Activated CD8-positive, alpha-beta memory T cell treated with anti-CD3 and anti-CD28 coated beads for 1 hour (primary cell): ENCODE measurements around the gene MCTP1.

ENCODE experiments used
- DNase-seq, 2 donors: peaks; one replicate each; pipeline ENCODE4 v3.0.0-alpha.2; 2020; ENCODE audit warnings: low read depth in 1 of 2; ENCODE audit errors: extremely low read depth in 1 of 2

Gene MCTP1

GRCh38 chr5:95124731-95125130, 160.2 kb downstream of the MCTP1 start:
- DNase-seq = no peak

DNA sequence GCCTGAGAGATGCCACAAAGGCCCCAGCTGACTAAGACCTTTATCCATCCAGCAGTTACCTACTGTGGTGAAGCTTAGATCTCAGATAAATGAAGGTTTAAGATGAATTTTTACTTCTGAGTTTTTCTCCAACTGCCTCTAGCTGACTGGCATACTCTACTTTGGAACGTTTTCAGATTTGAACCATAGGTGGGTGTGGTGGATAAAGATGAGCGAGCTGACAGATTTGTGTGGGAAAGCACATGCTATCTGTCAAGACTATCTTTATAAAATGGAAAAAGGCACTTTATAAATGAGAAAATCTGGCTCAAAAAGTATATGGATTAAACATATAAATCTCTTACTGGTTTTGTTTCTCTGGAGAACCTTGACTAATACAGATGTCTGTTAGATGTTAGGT, 160.8 kb downstream of the MCTP1 start:
- no peak for DNase-seq

DNA sequence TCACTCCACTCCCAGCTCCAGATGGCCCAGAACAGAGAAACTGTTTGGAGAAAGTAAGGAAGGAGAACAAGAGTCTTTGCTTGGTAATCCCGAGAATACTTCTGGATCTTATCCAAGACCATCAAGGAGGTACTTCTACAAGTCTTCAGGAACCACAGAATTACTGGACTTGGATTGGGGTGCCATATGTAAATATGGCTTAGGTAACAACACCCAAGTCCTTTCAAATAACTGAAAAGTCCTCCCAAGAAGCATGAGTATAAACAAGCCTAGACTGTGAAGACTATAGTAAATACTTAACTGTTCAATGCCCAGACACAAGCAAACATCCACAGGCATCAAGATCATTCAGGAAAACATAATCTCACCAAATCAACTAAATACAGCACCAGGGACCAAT, 170.0 kb downstream of the MCTP1 start:
- no peak for DNase-seq

DNA sequence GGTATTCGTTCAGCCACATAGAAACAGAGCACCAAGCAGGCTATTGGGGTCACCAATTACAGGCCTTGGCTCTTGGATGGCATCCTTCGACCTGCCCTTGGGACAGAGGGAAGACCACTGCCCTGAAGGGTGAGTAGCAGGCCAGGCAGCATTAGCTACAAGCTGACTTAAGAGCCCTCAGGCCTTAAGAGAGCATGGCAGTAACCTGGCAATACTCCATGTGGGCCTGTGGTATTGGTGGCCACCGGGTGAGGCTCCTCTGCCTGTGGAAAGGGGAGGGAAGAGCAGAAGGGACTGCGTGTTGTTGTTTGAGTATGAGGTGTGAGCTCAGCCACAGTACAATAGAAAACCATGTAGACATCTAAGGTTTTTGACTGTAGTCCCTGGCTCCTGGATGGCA, 170.6 kb downstream of the MCTP1 start:
- no peak for DNase-seq

- DNase-seq = no peak
Measured at GRCh38 chr5:95113489-95113888, 171.4 kb downstream of the MCTP1 start.

- DNase-seq = no peak
Measured at GRCh38 chr5:95111141-95111540, 173.8 kb downstream of the MCTP1 start.

- DNase-seq = no peak
Measured at GRCh38 chr5:95110118-95110517, 174.8 kb downstream of the MCTP1 start.

DNA sequence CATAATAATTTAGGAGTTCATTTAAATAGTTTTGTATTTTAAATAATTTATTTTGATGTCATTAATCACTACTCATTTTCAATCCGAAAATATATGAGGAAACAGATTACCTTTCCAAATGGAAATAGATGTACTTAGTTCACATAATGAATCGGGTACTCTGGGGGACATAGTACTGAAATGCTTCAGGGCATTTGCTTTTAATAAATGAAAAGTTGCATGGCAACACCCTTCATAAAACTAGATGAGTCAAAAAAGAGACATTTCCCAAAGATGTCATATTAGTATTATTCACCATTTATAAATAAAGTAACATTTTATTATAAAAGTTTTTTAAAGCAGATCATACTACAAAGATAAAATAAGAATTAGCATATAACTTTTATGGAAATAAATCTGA, 177.8 kb downstream of the MCTP1 start:
- DNase-seq = no peak

DNA sequence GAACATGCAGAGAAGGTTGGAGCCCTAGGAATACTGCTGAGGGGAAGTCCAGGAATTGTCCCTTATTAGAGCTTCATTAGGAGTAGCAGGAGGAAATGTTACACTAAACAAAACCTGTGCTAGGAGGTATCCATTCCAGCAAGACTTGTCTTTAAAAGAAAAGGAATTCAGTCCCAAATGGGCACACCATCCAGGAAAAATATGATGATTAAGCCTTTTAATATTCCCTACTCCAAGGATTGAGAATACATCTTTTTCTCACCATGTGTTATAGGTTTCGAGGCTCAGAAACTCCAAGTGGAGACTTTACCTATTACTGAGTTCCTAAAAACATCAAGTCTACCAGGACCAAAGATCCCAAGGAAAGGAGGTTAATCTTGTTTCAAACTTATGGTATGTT, 179.3 kb downstream of the MCTP1 start:
- DNase-seq = no peak

DNA sequence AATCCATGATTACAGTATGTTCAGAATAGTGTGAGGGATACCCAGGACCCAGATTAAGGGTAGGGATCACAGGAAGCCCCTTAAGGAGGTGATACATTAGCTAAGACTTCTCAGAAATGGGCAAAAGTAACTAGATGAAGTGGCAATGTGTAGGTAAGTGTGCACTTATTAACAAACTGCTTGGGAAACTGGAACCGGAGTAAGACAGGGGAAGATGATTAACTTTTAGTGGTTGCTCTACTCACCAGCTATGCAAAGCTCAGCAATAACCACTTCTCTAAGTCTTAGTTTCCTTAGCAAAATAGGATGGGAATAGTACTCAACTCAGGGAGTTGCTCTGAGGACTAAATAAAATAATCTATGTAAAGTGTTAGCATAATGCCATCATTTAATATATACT, 182.2 kb downstream of the MCTP1 start:
- no peak for DNase-seq

DNA sequence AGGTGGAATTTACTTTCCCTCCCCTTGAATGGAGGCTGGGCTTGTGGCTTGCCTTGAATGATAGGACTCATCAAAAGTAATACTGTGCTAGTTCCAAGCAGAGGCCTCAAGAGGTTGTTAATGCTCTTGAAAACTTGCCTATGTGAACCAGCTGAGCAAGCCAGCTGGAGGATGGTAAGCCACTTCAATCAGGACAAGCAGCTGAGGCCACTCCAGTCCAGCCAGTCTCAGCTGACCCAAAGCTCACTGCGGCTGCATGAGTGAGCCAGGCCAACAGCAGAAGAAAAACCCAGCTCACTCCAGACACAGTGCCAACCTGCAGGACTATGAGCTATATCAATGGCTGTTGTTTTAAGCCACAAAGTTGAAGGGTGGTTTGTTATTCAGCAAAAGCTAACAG, 182.8 kb downstream of the MCTP1 start:
- DNase-seq = no peak

GRCh38 chr5:95100551-95100950, 184.3 kb downstream of the MCTP1 start:
- no peak for DNase-seq

- DNase-seq = no peak
Measured at GRCh38 chr5:95098012-95098411, 186.9 kb downstream of the MCTP1 start.

DNA sequence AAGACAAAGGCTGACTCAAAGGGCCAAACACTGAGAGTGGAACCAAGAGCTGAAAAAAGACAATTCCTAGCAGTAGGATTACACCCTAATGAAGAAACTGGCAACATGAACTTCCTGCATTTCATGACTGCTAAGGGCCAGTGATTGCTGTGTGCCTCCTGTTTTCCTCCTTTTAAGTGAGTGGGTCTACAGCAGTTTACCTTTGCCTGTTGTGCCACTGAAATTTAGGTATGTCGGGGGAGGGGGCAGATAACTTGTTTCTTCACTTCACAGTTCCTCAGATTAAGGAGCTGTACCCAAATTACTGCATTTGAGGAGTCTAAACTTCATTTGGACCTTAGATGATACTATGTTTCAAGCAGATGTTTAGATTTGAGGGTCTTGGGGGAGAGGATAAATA, 191.7 kb downstream of the MCTP1 start:
- DNase-seq = no peak

DNA sequence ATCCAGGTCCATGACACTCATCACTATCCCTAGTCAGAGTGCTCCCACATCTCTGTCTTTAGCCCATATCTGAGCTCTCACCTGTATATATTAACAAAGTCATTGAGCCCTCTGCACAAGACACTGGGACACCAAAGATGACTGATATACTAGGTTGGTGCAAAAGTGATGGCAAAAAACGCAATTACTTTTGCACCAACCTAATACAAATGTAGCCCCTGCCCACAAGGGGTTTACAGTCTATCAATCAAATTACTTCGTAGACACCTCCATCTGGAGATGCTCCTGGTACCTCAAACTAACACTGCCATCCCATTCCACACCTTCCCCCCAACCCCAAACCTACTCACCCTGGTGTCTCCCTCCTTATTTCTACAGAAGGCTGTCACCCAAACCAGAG, 194.1 kb downstream of the MCTP1 start:
- DNase-seq = no peak

- DNase-seq = no peak
Measured at GRCh38 chr5:95087816-95088317, 197.0 kb downstream of the MCTP1 start.

DNA sequence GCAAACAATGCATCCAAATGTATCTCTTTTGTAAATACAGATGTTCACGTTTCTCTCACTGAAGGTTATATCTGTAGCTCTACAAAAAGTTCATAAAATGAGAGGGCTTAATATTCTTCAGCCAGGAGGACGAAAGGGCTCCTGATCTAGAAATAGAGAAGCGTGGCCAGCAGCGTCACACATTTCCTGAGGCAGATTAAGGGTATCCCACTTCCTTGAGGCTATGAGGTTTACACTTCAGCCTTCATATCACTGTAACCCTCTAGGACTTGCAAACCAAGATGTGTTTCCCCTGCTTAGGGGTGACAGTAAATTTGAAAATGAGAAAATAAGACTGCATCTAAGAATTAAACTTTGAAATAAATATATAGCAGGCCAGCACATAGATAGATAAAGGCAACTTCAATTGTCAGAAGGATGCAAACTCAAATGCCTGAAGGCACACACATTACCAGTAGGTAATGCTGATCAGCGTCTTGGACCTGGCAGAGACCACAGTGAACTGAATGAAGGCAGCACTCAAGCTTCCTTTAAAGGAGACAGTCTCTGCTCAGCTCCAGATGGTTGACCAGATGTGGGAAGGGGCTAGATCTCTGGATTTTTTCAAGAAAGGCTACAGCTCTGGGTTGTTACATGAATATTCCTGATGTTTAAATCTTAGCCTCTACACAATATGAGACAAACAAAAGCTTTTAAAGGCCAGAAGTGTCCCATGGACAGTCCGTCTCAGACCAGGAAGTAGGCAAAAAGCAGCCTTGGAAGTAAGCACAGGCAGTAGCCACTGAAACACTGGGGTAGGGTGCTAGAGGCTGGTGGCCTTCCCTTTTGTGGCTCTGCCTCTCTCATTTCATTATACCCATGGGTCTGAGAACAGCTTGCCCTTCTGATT, 197.7 kb downstream of the MCTP1 start:
- no peak for DNase-seq

DNA sequence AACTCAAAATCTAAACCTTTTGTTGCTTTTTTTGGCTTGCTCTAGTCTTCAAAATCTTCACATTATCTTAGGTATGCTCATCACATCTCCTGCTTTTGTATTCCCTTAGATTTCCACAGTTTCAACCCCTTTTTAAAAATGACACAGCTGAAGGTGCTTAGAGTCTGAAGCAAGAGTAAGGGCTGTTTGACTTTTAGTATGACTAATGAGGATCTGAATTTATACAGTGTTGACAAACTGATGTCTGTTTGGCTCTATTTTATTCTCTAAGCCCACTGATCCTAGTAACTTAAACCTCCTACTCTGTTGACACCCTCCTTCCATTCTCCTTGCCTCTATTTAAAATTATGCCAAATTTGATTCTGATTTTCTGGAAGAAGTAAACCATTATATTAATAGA, 200.1 kb downstream of the MCTP1 start:
- no peak for DNase-seq

DNA sequence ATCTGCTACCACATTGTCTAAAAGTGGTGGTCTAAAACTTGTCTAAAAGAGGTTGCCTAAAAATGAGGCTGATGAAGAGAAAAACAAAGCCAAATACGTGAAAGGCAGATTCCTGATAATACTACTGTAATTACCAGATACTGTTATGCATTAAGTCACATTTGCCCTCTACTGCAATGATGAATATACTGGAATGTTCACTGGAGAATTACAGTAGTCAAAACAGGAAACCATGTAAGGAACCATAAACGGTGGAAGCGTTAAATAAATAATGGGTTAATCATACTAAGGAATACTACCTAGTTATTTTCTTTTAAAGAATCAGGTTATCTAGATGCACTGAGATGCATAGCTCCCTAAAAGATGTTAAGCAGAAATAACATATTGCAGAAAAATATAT, 201.3 kb downstream of the MCTP1 start:
- DNase-seq = no peak

GRCh38 chr5:95081982-95082381, 202.9 kb downstream of the MCTP1 start:
- DNase-seq = no peak

DNA sequence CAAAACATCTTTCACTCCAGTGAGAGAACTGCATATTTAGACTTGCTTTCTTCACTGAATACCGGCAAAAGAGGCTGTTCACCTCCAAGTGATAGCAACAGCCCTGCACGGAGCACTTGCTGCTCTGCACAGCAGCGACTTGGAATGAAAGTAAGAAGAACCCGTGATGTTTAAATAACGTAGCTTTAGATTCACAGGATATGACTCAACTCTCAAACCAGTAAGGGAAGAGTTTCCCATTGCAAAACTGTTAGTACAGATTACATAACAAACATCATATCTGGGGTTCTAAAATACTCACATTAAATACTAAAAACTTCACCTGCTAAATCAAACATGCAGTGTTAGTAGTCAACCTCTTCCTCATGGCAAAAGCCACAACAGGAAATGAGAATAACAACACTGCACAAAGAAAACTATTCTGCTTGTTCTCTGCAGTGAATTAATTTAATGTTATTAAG, 203.4 kb downstream of the MCTP1 start:
- no peak for DNase-seq

DNA sequence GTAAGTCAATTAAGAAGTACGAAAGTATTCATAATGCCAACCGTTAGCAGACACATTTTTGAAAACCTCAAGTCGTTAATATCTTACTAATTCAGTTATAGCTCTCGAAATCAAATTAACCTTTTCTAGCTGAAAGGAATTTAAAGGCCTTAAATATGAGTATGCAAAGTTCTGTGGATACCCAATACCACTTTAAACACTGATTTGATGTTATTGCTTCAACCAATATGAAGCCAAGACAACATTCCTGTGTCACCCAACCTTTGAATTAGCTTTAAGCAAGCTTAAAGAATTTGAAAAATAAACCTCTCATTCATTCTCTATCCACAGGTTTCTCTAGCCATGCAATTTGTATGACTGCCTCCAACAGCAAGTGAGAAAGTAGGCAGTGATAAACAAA, 204.5 kb downstream of the MCTP1 start:
- no peak for DNase-seq

- DNase-seq = no peak
Measured at GRCh38 chr5:95080030-95080429, 204.9 kb downstream of the MCTP1 start.
